Dermis microvascular lymphatic vessel endothelial cell (primary cell): ENCODE data around the gene MGA. TPM values are rescaled to one million over a fixed set of nuclear protein-coding genes. Genes with fewer than 3 reads are reported as not detected.

Source experiments
- DNase-seq, 2 donors: peaks; one replicate each; pipeline versions ENCODE4 v3.0.0 to v3.0.0-alpha.2; 2010; ENCODE audit warnings: low read depth in 2 of 2
- total RNA-seq: library from RNA; depleted of rRNA; stranded (reverse); fragments of >200 nt; gene quantifications from 2 replicates; pipeline ENCODE4 v1.2.1, GENCODE V29; 2014

MGA gene
- total RNA-seq, 1 donor from 2014 or later, result 18.7 TPM

DNA sequence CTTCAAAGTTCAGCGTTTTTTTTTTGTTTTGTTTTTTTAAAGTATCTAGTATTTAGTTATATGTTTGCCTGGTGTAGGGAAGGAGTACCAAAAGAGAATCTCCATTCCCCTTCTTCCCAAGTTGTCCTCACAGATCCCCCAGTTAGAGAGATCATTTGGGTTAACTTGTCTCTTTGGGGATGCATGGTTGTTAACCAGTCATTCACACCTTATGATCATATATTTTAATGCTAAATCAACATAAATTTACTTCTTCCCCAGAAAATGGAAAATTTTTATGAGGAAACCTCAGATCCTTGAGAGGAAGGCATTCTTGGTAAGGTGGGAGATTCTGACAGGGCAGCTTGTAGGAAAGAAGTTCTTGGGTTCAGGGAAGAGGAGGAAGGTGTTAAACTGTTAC is 1.5 kb upstream of the MGA start:
- no peak for DNase-seq

DNA sequence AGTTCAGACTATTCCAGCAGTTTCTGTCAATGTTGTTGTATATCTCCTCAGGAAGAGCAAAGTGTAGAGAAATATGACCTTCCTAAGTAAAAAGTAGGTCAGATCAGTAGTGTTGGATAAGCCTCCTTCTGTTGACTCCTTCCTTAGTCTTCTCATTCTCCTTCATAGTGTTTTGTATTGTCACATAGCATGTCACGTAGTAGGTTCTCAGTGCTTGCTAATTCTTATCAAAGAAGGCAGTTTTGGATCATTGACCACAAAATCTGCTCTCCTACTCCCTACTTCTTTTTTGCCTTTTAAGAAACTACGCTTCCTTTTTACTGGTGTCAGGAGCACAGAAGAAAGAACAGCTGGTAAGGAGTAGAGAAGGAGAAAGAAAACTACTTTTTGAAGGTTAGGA is 1.0 kb upstream of the MGA start:
- DNase-seq, result no peak

DNA sequence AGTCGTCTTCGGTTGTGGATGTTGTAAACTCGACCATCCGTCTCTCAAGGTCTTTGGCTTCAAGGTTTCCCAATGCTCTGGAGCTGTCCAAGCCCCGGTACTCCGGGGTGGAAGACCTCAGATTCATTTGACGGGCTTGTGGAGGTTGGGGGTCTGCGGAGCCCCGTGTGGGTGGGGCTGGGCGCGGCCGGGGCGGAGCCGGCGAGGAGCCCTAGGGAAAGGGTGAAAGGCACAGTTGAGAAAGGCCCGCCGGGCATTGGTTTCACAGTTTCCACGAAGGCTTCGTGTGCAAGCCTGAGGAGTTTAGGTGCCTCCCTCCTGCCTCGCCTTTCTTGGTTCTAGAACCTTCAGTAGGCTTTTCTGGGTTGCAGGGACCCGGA is 360 bp upstream of the MGA start:
- no peak for DNase-seq

DNA sequence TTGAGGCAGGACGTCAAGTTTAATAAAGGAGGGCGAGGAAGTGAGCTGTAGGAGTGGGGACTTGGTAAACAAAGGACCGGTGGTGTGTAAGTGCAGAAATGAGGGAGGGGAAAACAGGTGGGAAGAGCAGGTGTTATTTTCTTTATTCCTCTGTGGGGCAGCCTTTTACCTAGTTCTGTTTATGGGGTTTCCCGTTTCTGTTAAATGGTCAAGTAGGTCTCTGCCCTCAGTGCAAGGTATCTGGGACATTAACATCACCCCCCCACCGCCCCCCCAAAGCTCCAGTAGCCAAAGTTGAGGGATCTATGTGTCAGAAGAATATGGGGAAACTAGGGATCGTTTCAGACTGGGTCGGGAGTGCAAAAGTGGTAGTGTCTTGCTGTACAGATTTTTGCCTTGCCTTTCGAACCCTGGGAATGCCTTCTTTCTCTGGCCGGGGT is 893 bp downstream of the MGA start:
- DNase-seq, result no peak

- DNase-seq, result peak; percentile 67 to 82
These were observed 1.5 kb downstream of the MGA start for GRCh38 chr15:41661518-41662225.

GRCh38 chr15:41666353-41666920 is 6.2 kb downstream of the MGA start:
- DNase-seq, result peak in 1 of 2 donors; percentile 50

DNA sequence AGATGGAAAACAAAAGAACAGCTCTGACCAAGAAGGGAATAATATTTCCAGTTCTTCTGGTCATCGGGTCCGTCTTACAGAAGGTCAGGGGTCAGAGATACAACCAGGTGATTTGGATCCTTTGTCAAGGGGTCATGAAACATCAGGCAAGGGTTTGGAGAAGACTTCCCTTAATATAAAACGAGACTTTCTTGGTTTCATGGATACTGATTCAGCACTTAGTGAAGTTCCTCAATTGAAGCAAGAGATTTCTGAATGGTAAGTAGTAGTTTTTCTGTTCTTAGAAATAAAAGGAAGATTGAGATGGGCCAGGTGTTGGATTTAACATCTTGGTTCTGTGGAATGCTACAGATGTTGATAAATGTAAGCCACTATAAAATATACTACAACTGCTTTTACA is 9.5 kb downstream of the MGA start:
- DNase-seq, result no peak

DNA sequence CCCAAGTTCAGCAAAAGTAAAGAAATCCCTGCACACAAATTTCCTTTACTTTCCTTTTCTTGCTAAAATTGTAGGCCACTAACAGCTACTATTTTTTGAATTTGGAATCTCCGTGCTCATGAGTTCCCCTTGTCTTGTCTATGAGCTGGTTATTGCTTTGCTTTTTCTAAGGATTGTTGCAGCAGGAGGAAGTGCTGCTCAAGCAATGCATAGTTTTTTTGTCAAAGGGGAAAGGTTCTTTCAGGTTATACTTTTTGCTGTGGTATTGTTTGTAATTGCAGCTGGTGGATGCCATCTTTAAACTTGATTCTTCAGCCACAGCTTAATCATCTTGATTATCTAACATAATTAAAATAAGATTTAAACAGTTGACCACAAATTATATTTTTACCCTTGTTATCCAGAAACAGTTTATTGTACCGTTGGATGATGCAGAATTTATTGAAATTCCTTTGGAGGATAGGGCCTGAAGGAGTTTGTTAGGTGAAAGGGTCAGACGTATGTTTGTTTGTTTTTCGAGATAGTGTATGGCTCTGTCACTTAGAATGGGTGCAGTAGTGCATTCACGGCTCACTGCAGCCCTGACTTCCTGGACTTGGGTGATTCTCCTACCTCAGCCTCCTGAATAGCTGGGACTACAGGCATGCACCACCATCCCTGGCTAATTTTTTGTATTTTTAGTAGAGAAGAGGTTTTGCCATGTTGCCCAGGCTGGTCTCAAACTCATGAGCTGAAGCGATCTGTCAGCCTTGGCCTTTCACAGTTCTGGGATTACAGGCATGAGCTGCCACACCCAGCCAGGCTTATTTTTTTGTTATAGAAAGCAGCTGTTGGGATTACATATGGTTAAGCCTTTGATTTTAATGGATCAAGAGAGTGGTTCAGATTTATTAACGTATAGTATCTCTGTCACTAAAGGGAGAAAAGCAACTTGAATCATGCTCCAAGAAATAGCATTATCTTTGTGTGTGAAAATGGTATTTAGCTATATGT is 11.7 kb downstream of the MGA start:
- DNase-seq, result no peak

DNA sequence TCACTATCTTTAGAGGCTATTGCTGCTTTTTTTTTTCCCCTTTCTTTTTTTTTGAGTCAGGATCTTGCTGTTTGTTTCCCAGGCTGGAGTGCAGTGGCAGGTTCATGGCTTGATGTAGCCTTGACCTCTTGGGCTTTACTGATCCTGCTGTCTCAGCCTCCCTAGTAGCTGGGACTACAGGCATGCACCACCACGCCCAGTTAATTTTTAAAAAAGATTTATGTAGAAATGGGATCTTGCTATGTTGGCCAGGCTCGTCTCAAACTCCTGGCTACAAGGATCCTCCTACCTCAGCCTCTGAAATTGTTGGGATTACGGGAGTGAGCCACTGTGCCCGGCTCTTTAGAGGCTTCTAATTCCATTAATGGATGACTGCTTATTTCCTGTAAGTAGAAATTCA is 15.1 kb downstream of the MGA start:
- DNase-seq, result no peak

- no peak for DNase-seq
These were observed 18.5 kb downstream of the MGA start for GRCh38 chr15:41678742-41679141.

GRCh38 chr15:41683955-41684354 is 23.8 kb downstream of the MGA start:
- DNase-seq, result no peak

GRCh38 chr15:41688671-41689070 is 28.5 kb downstream of the MGA start:
- DNase-seq, result no peak

DNA sequence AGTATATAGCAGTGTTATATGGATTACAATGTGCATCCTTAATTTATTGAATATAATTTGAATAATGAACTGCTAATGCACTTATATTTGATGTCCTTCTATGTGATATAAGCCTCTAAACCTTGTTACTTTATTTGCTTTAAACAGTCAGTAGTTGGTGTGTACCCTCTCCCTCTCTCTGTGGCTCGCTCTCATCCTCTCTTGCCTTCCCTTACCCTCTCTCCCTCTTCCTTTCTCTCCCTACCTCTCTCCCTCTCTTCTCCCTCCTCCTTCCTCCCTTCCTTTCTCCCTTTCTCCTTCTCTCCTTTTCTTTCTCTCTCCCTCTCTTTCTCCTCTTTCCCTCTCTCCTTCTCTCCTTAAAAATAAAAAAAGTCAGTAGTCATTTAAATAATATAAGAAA is 28.9 kb downstream of the MGA start:
- DNase-seq, result no peak

DNA sequence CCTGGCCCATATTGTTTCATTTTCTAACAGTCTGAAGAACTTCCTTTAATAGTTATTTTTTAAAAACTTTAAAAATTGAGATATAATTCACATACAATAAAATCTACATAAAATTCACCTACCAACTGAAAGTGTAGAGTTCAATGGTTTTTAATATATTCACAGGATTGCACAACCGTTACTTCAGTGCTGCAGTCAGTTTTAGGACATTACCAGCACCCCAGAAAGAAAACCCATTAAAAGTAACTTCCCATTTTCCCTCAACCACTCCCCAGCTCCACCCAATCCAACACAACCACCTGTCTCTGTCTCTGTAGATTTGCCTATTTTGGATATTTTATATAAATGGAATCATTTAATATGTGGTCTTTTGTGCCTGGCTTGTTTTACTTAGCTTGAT is 29.6 kb downstream of the MGA start:
- DNase-seq, result no peak

DNA sequence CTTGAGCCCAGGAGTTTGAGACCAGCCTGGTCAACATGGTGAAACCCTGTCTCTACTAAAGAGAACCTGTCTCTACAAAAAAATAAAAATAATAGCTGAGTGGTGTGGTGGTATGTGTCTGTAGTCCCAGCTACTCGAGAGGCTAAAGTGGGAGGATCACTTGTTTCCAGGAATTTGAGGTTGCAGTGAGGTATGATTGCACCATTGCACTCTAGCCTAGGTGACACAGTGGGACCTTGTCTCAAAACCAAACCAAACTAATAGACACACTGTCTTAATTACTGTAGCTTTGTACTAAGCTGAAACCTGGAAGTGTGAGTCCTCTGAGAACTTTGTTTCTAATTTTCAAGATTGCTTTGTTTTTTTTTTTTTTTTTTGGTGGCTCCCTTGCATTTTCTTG is 30.4 kb downstream of the MGA start:
- no peak for DNase-seq

DNA sequence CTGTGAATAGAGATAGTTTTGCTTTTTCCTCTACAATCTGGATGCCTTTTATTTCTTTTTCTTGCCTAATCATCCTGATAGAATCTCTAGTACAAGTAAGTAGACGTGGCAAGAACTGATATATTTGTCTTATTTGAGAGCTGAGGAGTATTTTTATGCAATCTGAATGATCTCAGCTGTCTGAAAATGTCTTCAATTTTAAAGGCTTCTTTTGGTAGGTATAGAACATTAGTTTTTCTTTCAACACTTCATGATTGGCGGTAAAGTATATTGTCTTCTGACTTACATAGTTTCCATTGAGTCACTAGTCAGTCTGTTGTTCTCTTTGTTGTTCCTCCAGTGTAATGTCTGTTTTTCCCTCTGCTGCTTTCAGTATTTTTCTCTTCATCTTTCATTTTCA is 31.3 kb downstream of the MGA start:
- peak in 1 of 2 donors; percentile 68 for DNase-seq

DNA sequence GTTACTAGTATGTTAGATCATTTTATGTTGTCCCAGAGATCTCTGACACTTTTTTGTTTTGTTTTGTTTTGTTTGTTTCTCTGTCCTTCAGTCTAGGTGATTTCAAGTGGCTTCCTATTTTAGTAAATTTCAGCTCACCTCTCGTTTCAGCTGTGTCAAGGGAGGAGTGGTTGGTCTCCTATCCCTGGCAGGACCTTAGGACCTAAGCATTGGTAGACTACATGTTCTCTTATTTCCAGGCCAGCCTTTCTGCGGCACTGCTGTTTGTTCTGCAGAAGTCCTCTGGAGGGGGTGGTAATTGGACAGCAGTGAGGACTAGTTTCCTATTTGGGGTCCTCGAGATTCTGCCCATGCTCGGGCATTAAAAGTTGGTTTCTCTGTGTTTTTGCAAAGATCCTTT is 31.8 kb downstream of the MGA start:
- DNase-seq, result peak in 1 of 2 donors; percentile 7

DNA sequence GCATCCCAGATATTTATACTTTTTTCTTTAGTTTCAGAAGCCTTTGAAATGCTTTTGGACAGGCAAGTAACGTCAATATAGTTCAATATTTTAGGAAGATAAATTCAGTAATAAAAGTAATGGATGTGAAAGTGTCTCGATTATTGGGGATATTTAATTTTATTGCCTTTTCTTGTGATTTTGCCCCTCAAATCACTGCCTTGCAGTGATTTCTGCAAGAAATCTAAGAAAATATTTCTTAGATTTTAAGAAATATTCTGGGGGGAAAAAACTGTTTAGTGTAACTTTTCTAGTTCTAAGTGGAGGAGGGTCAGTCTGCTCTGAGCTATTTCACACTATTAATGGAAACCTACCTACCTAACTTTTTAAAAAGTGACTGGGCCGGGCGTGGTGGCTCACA is 33.6 kb downstream of the MGA start:
- DNase-seq, result no peak

DNA sequence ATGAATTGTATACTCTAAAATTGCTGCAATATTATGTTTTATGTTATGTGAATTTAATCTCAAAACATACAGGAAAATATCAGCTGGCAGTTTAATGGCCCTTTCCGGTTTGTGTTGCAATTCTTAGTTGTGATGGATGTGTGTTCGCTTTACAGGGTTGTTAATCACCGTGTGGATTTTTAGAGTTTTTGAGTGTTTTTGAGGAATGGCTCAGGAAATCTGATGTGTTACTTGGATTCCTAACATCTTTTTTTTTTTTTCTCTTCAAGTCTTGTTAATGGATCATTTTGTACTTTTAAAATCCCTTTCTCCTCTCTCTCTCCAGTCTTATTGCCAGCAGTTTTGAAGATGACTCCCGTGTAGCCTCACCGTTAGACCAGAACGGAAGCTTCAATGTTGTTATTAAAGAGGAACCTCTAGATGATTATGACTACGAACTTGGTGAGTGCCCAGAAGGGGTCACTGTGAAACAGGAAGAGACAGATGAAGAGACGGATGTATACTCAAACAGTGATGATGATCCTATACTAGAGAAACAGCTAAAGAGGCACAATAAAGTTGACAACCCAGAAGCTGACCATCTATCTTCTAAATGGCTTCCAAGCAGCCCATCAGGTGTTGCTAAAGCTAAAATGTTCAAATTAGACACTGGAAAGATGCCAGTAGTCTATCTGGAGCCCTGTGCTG is 35.7 kb downstream of the MGA start:
- peak; percentile 75 to 81 for DNase-seq

GRCh38 chr15:41698779-41699178 is 38.6 kb downstream of the MGA start:
- DNase-seq, result no peak

DNA sequence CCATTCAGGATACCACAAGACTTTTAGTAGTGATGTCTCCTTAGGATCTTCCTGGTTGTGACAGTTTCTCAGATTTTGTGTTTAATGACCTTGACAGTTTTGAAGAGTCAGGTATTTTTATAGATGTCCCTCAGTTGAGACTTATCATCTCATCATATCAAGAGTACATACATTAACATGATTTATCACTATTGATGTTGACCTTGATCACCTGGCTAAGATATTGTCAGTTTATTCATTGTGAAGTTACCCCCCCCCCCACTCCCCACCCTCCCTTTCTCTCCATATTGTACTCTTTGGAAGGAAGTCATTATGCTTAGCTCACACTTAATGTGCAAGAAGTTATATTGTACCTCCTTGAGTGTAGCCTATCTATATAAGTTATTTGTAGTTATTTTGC is 42.9 kb downstream of the MGA start:
- no peak for DNase-seq

DNA sequence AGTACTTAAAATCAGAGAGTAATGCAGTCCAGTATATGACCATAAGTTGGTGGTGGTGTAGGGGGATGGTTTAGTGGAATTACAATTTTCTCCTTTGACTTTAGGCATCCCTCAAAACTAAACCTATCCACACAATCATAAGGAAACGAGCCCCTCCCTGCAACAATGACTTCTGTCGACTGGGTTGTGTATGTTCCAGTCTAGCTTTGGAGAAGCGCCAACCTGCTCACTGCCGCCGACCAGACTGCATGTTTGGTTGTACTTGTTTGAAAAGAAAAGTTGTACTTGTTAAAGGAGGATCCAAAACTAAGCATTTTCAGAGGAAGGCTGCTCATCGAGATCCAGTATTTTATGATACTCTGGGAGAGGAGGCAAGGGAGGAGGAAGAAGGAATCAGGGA is 52.8 kb downstream of the MGA start:
- peak; percentile 31 to 69 for DNase-seq
